ENCODE measurements around the gene IQCF2.

DNA sequence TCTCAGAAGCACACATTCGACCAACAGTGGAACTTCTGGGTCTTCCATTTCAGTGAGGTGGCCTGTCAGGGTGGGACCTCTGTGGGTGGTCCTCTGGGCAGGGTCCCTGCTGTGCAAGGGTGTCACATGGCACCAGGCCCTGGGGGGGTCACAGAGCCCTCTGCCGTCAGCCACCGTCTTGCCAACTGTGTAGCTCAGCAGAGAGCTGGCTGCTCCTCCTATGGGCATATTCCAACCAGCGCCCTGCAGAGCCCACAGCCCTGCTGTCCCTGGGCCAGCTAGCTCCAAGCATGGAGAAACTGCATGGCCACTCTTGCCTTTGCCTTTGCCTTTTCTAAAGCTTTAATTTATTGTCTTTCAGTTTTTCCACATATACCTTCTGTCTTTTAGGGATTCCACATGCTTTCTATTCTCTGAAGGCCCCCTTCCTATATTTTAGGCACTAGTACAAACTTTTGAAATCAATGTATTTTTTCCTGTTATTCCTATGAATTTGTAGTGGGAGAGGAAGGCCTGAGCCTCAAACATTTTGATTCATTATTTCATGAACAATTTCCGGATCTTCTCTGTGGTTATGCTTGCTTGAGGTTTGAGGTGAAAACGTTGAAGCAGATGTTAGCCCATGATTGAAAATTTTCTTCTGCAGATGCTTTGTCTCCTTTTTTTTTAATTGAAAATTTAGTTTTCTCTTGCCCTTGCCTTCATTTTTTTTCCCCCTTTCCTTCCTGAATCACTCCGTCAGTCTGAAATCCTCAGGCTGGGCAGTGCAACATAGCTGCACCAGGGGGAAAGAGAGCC lies 30.0 kb downstream of the IQCF2 start:
- TF ChIP-seq, protein P1, sequence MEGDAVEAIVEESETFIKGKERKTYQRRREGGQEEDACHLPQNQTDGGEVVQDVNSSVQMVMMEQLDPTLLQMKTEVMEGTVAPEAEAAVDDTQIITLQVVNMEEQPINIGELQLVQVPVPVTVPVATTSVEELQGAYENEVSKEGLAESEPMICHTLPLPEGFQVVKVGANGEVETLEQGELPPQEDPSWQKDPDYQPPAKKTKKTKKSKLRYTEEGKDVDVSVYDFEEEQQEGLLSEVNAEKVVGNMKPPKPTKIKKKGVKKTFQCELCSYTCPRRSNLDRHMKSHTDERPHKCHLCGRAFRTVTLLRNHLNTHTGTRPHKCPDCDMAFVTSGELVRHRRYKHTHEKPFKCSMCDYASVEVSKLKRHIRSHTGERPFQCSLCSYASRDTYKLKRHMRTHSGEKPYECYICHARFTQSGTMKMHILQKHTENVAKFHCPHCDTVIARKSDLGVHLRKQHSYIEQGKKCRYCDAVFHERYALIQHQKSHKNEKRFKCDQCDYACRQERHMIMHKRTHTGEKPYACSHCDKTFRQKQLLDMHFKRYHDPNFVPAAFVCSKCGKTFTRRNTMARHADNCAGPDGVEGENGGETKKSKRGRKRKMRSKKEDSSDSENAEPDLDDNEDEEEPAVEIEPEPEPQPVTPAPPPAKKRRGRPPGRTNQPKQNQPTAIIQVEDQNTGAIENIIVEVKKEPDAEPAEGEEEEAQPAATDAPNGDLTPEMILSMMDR (IDR thresholded peaks at IDR 0.05; ENCODE audit: poor library complexity, severe bottlenecking) = no peak
- TF ChIP-seq EZH2 (IDR thresholded peaks at IDR 0.05; ENCODE audit: borderline replicate concordance, insufficient read depth, low read length, poor library complexity, severe bottlenecking) = no peak
- TF ChIP-seq, protein P2, sequence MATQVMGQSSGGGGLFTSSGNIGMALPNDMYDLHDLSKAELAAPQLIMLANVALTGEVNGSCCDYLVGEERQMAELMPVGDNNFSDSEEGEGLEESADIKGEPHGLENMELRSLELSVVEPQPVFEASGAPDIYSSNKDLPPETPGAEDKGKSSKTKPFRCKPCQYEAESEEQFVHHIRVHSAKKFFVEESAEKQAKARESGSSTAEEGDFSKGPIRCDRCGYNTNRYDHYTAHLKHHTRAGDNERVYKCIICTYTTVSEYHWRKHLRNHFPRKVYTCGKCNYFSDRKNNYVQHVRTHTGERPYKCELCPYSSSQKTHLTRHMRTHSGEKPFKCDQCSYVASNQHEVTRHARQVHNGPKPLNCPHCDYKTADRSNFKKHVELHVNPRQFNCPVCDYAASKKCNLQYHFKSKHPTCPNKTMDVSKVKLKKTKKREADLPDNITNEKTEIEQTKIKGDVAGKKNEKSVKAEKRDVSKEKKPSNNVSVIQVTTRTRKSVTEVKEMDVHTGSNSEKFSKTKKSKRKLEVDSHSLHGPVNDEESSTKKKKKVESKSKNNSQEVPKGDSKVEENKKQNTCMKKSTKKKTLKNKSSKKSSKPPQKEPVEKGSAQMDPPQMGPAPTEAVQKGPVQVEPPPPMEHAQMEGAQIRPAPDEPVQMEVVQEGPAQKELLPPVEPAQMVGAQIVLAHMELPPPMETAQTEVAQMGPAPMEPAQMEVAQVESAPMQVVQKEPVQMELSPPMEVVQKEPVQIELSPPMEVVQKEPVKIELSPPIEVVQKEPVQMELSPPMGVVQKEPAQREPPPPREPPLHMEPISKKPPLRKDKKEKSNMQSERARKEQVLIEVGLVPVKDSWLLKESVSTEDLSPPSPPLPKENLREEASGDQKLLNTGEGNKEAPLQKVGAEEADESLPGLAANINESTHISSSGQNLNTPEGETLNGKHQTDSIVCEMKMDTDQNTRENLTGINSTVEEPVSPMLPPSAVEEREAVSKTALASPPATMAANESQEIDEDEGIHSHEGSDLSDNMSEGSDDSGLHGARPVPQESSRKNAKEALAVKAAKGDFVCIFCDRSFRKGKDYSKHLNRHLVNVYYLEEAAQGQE (IDR thresholded peaks at IDR 0.05; ENCODE audit: borderline replicate concordance) = no peak
- no peak for TF ChIP-seq RAD21 (conservative IDR thresholded peaks at IDR 0.05)
- TF ChIP-seq EP300 (conservative IDR thresholded peaks at IDR 0.05; ENCODE audit: poor library complexity, severe bottlenecking) = no peak
- no peak for TF ChIP-seq POLR2AphosphoS5 (IDR thresholded peaks at IDR 0.05)
- TF ChIP-seq SMC3 (conservative IDR thresholded peaks at IDR 0.05; ENCODE audit: poor library complexity) = no peak
- TF ChIP-seq TAF1 (IDR thresholded peaks at IDR 0.05; ENCODE audit: low read depth) = no peak
